K562 (cell line): ENCODE measurements around the gene MED29. TPM values are rescaled to one million over a fixed set of nuclear protein-coding genes. Genes with fewer than 3 reads are reported as not detected.

Experiments
- BHLHE40 ChIP-seq: IDR thresholded peaks from 2 replicates; pipeline ENCODE4 v1.6.1; 2011; ENCODE audit warnings: low read length, improper control_type of control experiment
- BRF2 ChIP-seq: IDR thresholded peaks from 3 replicates; pipeline ENCODE4 v1.6.1; 2011; ENCODE audit warnings: borderline replicate concordance, mild to moderate bottlenecking; ENCODE audit not compliant: insufficient read length, insufficient read depth
- CCNT2 ChIP-seq: IDR thresholded peaks from 2 replicates; pipeline ENCODE4 v1.6.1; 2011; ENCODE audit warnings: borderline replicate concordance, low read depth, mild to moderate bottlenecking, moderate library complexity, mixed read lengths, low read length; ENCODE audit not compliant: insufficient read length; ENCODE audit errors: extremely low read depth
- ESRRB ChIP-seq: fragments of 250-450 bp; sonication (Bioruptor Pico); IDR thresholded peaks from 2 replicates; pipeline ENCODE4 v1.5.0; 2020; ENCODE audit warnings: mild to moderate bottlenecking, moderate library complexity, borderline replicate concordance
- HES1 ChIP-seq: fragments of 450-650 bp; IDR thresholded peaks from 2 replicates; pipeline ENCODE4 v1.6.1; 2016; ENCODE audit warnings: low read depth, mild to moderate bottlenecking, moderate library complexity
- ID3 ChIP-seq, 2 experiments: fragments of 250-450 bp in 1 of 2; fragments of 450-650 bp in 1 of 2; sonication (Bioruptor Pico) in 1 of 2; IDR thresholded peaks; 2 replicates each; pipeline versions ENCODE4 v1.6.1 to v1.8.0; 2016 to 2021; ENCODE audit warnings: mild to moderate bottlenecking in 2 of 2, moderate library complexity in 2 of 2, missing compliant biosample characterization in 1 of 2, missing genetic modification characterization in 1 of 2
- IRF1 ChIP-seq: sonication (generic); formaldehyde crosslinking; IDR thresholded peaks from 2 replicates; pipeline ENCODE4 v1.8.0; 2022; ENCODE audit warnings: missing genetic modification reagents, mild to moderate bottlenecking, borderline replicate concordance
- NFIX ChIP-seq: fragments of 250-450 bp; sonication (Bioruptor Pico); IDR thresholded peaks from 2 replicates; pipeline ENCODE4 v1.4.0; 2020; ENCODE audit warnings: low read depth, mild to moderate bottlenecking, moderate library complexity
- NR2F6 ChIP-seq: fragments of 450-650 bp; formaldehyde crosslinking; IDR thresholded peaks from 2 replicates; pipeline ENCODE4 v1.4.0; 2020; ENCODE audit warnings: mild to moderate bottlenecking
- POLR2B ChIP-seq: fragments of 450-650 bp; IDR thresholded peaks from 2 replicates; pipeline ENCODE4 v1.6.1; 2018; ENCODE audit warnings: low read depth; ENCODE audit not compliant: partially characterized antibody
- PRMT5 ChIP-seq: sonication (generic); formaldehyde crosslinking; IDR thresholded peaks from 2 replicates; pipeline ENCODE4 v1.5.0; 2020; ENCODE audit warnings: missing genetic modification reagents
- SMARCA5 ChIP-seq: fragments of 450-650 bp; IDR thresholded peaks from 2 replicates; pipeline ENCODE4 v1.6.1; 2016
- VEZF1 ChIP-seq: fragments of 200-800 bp; sonication (Bioruptor generic); IDR thresholded peaks from 2 replicates; pipeline ENCODE4 v1.6.1; 2017; ENCODE audit warnings: missing genetic modification characterization, missing compliant biosample characterization
- XRCC3 ChIP-seq: fragments of 450-650 bp; IDR thresholded peaks from 2 replicates; pipeline ENCODE4 v1.6.1; 2017; ENCODE audit warnings: mild to moderate bottlenecking, moderate library complexity
- ZBTB49 ChIP-seq: sonication (generic); formaldehyde crosslinking; IDR thresholded peaks from 2 replicates; pipeline ENCODE4 v1.8.0; 2022; ENCODE audit warnings: missing genetic modification reagents, mild to moderate bottlenecking, borderline replicate concordance
- ZBTB7A ChIP-seq: IDR thresholded peaks from 2 replicates; pipeline ENCODE4 v1.6.1; 2011; ENCODE audit warnings: low read depth, mild to moderate bottlenecking, low read length, moderate library complexity, borderline replicate concordance; ENCODE audit not compliant: control insufficient read depth
- ZKSCAN3 ChIP-seq: fragments of 250-450 bp; sonication (Bioruptor Pico); IDR thresholded peaks from 2 replicates; pipeline ENCODE4 v1.4.0; 2020
- ZNF212 ChIP-seq: fragments of 450-650 bp; formaldehyde crosslinking; IDR thresholded peaks from 2 replicates; pipeline ENCODE4 v1.4.0; 2020; ENCODE audit warnings: mild to moderate bottlenecking
- ZNF778 ChIP-seq: fragments of 450-650 bp; formaldehyde crosslinking; IDR thresholded peaks from 2 replicates; pipeline ENCODE4 v1.4.0; 2020; ENCODE audit warnings: mild to moderate bottlenecking, moderate library complexity
- polyA plus RNA-seq, 8 experiments: library from polyadenylated mRNA; depleted of rRNA in 4 of 8; stranded (reverse) in 5 of 8; unstranded in 3 of 8; fragments of >200 nt; fragmentation: Nextera tagmentation in 2 of 8; fragmentation: Illumina TruSeq in 1 of 8; extraction: Ambion mirVana in 2 of 8; extraction: Trizol in 1 of 8; gene quantifications; 2 replicates each; pipeline versions ENCODE4 v1.2.1 to v1.2.3, GENCODE V29; 2011 to 2014; ENCODE audit warnings: inconsistent platforms in 1 of 8, missing spikeins in 1 of 8
- total RNA-seq, 7 experiments: library from RNA; depleted of rRNA in 6 of 7; stranded (reverse); fragments of >200 nt in 6 of 7; fragmentation: Illumina TruSeq in 2 of 7; extraction: Trizol in 2 of 7; gene quantifications; 2 replicates each; pipeline versions ENCODE4 v1.2.1 to v1.2.3, GENCODE V29; 2011 to 2021; ENCODE audit warnings: low replicate concordance in 1 of 7

MED29 gene
- total and polyA plus RNA-seq, 9 of the 15 experiments (the other 6 are each of a cell fraction or from before 2014, with no cell fraction given): 1.8 to 22.6 (median 12.4) TPM

- peak; percentile 87 for TF ChIP-seq VEZF1 (CRISPR knock-in tag)
- no peak for TF ChIP-seq HES1
- no peak for TF ChIP-seq SMARCA5
- no peak for TF ChIP-seq XRCC3
- no peak for TF ChIP-seq NFIX
- TF ChIP-seq POLR2B: peak; percentile 98
- TF ChIP-seq ZBTB7A: peak; percentile 87; the same call in 1 of the 2 replicates
- no peak for TF ChIP-seq ID3 (CRISPR knock-in tag; IDR thresholded peaks at IDR 0.05)
- TF ChIP-seq ID3 (tag; IDR thresholded peaks at IDR 0.05): no peak
- no peak for TF ChIP-seq ESRRB (CRISPR knock-in tag)
- TF ChIP-seq ZKSCAN3 (CRISPR knock-in tag): no peak
- no peak for TF ChIP-seq BRF2
- no peak for TF ChIP-seq ZNF778
- TF ChIP-seq BHLHE40: no peak
- TF ChIP-seq NR2F6 (CRISPR knock-in tag): no peak
- TF ChIP-seq PRMT5 (CRISPR knock-in tag): no peak
- TF ChIP-seq ZBTB49: no peak
- TF ChIP-seq CCNT2: peak; percentile 66
- no peak for TF ChIP-seq IRF1 (CRISPR knock-in tag)
- TF ChIP-seq ZNF212 (CRISPR knock-in tag): no peak
These were observed 15.7 kb downstream of the MED29 start, which contains the start of gene ZFP36 (continued) for GRCh38 chr19:39406656-39407409.
